ENCODE results near the gene TLCD5. TPM values are rescaled to one million over a fixed set of nuclear protein-coding genes. Genes with fewer than 3 reads are reported as not detected.

The TLCD5 gene
- total RNA-seq, 1 experiment from 2014 or later, result 7.3 TPM

DNA sequence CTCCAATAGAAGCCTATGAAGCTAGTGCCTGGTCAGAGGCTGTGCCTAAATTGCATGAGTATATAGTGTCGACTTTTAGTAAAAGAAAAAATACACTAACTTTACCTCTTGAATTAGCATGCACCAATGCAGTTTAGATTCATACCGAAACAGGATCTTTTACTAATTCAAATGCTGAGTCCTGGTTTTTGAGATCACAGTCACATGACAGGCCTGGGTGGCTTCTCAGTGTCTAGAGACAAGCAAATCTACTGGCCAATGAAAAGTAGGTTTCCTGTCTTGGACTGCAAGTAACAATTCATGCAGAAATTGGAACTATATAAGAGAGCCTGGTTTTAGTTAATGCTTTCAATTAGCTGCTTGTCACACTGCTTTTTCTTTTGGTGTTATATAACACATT is 18.3 kb downstream of the TLCD5 start:
- no peak for DNase-seq
- Histone ChIP-seq H3K4me3 (no peak overlapping the region), H3K36me3 (peaks cover 4% of the 10 kb centered on the region), H3K9me3 (peaks cover 3% of the 10 kb centered on the region; the same call in 1 of the 2 replicates), H3K27me3 (no peaks in the 10 kb centered on the region)

DNA sequence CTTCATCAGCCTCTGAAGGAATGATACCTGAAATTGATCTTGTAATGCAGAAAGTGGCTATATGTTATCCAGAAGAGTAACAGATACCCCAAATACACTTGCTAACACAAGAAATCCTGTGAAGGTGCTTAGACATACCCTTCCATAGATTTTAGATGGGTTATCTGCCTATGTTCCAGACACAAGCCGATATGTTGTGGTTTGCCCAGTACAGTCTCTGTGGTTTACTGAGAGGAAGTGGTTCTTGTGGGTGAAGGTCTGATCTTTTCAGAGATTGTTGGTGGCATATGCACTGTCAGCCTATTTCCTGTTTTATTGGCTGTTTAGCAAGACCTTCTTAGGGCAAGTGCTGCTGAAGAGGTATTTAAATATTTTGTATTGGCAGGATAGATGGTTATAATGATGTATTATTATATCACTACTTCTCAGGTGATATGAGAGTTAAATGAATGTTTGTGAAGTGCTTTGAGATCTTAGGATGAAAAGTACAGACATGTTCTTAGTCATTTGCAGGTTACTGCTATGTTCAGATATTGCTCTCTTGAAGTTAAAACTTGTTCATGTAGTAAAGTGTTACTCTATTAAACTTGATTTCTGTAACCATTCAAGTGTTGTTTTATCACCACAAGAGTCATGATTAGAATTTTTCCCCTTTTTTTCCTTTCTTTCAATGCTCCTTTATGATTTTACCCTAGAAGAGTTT is 19.4 kb downstream of the TLCD5 start:
- Histone ChIP-seq H3K27me3 (no peaks in the 10 kb centered on the region), H3K9me3 (peaks cover 3% of the 10 kb centered on the region; the same call in 1 of the 2 replicates), H3K36me3 (peaks cover 4% of the 10 kb centered on the region), H3K4me3 (no peak overlapping the region)
- DNase-seq, result no peak

DNA sequence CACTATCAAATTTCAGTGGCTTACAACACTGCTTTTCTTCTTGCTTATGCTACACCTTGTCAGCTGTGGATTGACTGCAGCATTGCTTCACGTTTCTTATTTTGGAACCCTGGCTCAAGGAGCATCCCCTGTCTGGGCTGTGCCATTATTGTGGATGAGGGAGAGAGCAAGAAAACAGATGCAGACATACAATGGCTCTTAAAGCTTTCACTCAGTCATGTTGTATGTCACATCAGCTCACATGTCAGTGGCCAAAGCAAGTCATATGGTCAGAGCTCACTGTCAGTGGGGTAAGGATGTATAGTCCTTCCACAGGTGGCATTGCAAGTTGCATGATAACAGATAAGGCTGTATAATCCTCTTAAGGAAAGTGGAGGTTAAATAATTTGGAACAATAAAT is 21.1 kb downstream of the TLCD5 start:
- no peak for DNase-seq
- Histone ChIP-seq H3K27me3 (no peaks in the 10 kb centered on the region), H3K4me3 (no peak overlapping the region), H3K9me3 (peaks cover 3% of the 10 kb centered on the region; the same call in 1 of the 2 replicates), H3K36me3 (peaks cover 8% of the 10 kb centered on the region)

DNA sequence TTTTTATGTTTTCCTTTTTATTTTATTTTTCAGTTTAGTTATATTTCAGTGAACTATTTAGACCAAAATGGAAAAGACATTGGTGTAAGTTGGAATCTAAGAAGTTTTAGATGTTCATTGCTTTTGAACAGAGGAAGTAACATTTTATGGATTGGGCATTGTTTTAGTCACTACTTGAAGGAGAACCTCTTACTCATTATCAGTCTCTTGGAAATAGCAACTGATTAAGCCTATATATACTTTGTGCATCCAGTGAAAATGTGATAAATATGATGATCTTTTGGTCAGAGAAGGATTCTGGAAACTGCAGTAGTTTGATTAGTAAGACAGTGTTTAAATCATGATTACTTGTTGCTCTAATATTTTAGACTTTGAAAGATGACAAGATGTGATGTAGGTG is 25.5 kb downstream of the TLCD5 start:
- Histone ChIP-seq H3K36me3 (peaks cover 10% of the 10 kb centered on the region), H3K27me3 (no peaks in the 10 kb centered on the region), H3K4me3 (no peak overlapping the region), H3K9me3 (no peaks in the 10 kb centered on the region)
- DNase-seq, result no peak

DNA sequence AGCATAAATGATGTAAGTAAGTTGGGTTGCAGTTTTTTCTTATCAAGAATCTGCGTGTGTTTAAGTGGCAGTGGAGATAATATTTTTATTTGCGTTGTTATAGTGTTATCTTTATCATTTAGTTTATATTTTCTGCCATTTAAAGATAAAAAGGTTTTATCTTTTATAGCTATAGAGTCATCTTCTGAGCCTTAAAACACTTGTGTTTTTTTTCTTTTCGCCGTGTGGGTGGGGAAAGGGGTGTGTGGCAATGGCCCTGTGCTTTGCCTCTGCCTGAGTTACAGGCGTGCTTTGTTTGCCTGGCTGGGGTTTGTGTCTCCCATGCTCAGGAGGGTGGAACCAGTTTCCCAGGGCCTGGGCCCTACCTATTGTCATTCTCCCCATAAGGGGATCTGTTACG is 27.3 kb downstream of the TLCD5 start:
- H3K9me3 ChIP-seq, result no peaks in the 10 kb centered on the region
- no peaks in the 10 kb centered on the region for H3K27me3 ChIP-seq
- H3K36me3 ChIP-seq, result peaks cover 10% of the 10 kb centered on the region
- no peak overlapping the region for H3K4me3 ChIP-seq
- no peak for DNase-seq

DNA sequence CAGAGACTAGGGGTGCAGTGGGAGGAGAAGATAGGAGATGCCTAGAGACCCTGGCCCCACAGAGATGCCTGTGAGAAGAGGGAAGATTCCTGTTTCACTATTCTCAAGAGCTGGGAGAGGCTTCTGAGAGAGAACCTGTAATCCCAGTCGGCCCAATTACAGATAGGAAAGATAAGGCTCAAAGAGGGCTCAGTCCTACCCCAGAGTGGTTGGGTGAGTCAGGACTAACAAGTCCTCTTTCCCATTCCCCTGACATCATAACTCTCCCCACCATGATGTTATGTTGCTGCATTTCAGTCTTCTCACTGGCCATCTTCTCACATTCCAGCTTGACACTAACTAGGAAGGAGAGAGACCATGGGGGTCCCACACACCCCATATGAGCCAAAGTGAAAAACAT is 29.0 kb downstream of the TLCD5 start:
- Histone ChIP-seq H3K9me3 (no peaks in the 10 kb centered on the region), H3K36me3 (peaks cover 10% of the 10 kb centered on the region), H3K4me3 (no peak overlapping the region), H3K27me3 (no peaks in the 10 kb centered on the region)
- no peak for DNase-seq

DNA sequence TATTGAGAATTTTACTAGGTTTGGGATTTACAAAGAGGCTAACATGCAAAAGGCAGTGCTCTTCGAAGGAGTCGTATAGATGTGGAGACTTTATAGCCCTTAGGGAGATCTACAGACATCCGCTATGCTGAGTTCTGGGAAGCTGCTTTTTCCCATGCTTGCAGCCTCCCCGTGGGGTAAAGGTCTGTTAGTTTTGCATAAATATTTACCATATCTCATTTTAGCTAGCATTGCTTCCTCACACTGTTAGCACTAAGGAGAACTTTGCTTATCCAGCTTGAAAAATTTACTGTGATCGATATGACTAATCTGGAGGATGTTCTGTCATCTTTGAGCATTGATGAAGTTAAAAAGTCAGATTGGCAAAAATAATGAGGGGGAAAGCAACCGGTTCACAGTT is 29.7 kb downstream of the TLCD5 start:
- peaks cover 11% of the 10 kb centered on the region for H3K36me3 ChIP-seq
- DNase-seq, result no peak
- no peaks in the 10 kb centered on the region for H3K9me3 ChIP-seq
- no peaks in the 10 kb centered on the region for H3K27me3 ChIP-seq
- H3K4me3 ChIP-seq, result no peak overlapping the region

DNA sequence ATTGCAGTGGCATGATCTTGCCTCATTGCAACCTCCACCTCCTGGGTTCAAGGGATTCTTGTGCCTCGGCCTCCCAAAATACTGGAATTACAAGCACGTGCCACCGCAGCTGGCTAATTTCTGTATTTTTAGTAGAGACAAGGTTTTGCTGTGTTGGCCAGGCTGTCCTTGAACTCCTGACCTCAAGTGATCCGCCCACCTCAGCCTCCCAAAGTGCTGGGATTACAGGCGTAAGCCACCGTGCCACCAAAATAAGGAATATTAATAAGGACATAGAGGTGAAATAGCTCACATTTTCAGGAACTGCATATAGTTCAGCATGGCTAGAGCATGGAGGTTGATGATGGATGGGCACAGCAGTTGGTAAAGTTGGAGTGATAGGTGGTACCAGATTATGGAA is 32.5 kb downstream of the TLCD5 start:
- Histone ChIP-seq H3K4me3 (no peak overlapping the region), H3K27me3 (no peaks in the 10 kb centered on the region), H3K9me3 (no peaks in the 10 kb centered on the region), H3K36me3 (peaks cover 11% of the 10 kb centered on the region)
- DNase-seq, result no peak

DNA sequence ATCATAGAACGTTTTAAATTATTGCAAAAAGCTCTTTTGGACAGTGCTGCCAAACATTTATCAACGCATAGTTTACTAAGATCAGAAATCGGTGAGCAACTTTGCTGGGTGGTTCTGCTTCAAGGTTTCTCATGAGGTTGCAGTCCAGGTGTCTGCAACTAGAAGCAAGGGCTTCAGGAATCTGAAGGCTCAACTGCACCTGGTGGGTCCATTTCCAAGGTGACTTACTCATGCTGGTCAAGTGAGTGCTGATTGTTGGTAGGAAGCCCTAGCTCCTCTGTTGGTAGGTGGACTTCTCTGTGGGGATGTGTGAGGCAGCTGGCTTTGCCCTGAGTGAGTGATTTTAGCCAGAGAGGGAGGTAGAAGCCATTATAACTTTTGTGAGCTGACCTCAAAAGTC is 33.6 kb downstream of the TLCD5 start:
- no peak for DNase-seq
- no peaks in the 10 kb centered on the region for H3K9me3 ChIP-seq
- no peaks in the 10 kb centered on the region for H3K27me3 ChIP-seq
- peaks cover 7% of the 10 kb centered on the region for H3K36me3 ChIP-seq
- no peak overlapping the region for H3K4me3 ChIP-seq

DNA sequence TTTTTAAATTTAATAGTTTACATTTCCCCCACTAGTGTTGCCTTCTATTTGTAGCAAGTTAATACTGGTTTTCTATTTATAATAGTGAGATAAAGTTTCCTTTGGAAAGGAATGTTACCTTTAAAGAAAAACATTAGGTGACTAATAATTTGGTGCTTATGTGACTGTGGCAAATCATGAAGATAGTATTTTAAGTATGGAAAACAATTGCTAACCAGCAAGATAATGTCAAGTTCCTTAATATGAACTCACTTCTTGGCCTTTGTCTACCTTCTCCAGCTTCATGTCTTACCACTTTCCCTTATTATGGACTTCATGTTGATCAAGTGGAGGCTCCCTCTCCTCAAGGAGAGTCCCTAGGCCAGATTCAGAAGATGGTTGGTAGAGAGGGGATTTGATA is 38.3 kb downstream of the TLCD5 start:
- H3K4me3 ChIP-seq, result no peak overlapping the region
- H3K9me3 ChIP-seq, result no peaks in the 10 kb centered on the region
- DNase-seq, result no peak
- peaks cover 5% of the 10 kb centered on the region; the same call in 1 of the 2 replicates for H3K36me3 ChIP-seq
- H3K27me3 ChIP-seq, result no peaks in the 10 kb centered on the region

DNA sequence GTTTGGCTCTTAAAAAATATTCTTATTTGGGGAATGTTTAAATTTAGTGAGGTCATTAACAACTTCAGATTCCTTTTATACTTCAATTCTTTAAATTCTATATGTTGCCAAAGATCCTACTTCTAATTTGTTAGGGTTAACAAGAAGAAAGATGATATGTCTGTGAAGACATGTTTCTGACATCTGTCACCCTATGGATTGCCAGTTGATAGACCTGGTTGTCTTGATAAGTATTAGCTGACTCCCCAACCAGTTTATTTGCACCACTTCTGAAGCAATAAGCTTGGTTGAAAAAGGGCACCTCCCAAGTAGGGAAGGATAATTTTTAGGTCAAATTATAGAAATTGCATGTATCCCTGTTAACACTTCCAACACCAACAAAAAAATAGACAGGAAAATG is 40.4 kb downstream of the TLCD5 start:
- H3K27me3 ChIP-seq, result no peaks in the 10 kb centered on the region
- no peaks in the 10 kb centered on the region for H3K9me3 ChIP-seq
- DNase-seq, result no peak
- H3K36me3 ChIP-seq, result peaks cover 3% of the 10 kb centered on the region; the same call in 1 of the 2 replicates
- H3K4me3 ChIP-seq, result no peak overlapping the region

DNA sequence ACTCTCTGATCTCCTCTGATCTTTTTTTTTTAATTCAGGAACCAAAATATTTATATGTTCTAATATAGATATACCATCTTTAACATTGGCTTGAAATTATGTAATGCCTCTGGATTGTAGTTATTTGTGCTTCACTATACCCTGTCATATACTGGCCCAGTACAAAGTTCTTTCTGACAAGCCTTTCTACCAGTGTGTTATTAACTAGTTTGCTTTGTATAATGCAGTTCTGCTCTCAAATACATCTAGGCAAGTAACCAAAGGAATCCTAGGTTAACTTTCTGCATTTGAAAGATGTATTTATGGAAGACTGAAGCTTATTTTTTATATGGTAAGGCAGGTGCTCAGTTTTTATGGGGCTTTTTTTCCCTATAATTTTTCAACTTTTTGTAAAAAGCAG is 47.2 kb downstream of the TLCD5 start:
- DNase-seq, result no peak
- Histone ChIP-seq H3K36me3 (peaks cover under 1% of the 10 kb centered on the region), H3K9me3 (no peaks in the 10 kb centered on the region; the same call in 1 of the 2 replicates), H3K27me3 (no peaks in the 10 kb centered on the region), H3K4me3 (no peak overlapping the region)

DNA sequence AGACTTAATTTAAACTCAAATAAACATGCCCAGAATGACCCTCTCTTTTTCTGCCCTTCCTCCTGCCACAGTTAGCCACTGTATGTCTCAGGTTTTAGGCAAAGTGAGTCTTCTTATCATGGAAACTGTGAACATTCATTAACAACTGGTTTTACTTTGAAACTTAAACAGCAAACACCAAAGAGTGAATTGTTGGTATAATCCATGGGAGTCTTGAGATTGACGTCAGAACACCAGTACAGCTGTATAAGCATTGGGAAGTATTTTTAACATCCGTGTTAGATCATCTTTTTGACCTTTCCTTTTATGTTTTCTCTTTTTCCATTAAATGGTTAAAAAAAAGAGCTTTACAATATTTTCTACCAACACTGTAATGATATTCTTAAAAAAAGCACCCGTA is 50.0 kb downstream of the TLCD5 start:
- peaks cover 12% of the 10 kb centered on the region for H3K9me3 ChIP-seq
- H3K36me3 ChIP-seq, result peaks cover 4% of the 10 kb centered on the region
- H3K4me3 ChIP-seq, result no peak overlapping the region
- H3K27me3 ChIP-seq, result no peaks in the 10 kb centered on the region
- no peak for DNase-seq

DNA sequence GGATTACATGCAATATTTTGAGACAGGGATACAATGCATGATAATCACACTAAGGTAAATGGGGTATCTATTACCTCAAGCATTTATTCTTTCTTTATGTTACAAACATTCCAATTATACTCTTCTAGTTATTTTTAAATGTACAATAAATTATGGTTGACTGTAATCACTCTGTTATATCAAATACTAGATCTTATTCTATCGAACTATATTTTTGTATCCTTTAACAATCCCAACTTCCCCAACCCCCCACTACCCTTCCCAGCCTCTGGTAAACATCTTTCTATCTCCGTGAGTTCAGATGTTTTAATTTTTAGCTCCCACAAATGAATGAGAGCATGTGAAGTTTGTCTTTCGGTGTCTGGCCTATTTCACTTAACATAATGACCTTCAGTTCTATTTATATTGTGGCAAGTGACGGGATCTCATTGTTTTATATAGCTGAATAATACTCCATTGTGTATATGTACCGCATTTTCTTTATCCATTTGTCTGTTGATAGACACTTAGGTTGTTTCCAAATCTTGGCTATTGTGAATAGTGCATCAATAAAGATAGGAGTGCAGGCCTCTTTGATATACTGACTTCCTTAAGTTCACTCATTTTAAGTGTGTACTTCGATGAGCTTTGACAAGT is 51.6 kb downstream of the TLCD5 start:
- Histone ChIP-seq H3K9me3 (peaks cover 12% of the 10 kb centered on the region), H3K36me3 (peaks cover 4% of the 10 kb centered on the region), H3K27me3 (no peaks in the 10 kb centered on the region), H3K4me3 (no peak overlapping the region)
- no peak for DNase-seq

DNA sequence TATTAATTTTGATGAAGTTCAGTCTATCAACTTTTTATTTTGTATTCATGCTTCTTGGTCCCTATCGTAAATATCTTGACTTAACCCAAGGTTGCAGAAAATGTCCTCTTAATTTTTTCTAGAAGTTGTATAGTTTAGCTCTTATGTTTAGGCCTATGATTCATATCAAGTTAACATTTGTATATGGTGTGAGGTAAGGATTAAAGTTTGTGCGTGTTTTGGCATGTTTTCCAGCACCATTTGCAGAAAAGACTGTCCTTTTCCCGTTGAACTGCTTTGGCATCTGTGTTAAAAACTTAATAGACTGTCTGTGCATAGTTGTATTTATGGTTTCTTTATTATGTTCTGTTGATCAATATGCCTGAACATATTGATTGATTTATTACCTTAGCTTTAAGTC is 53.4 kb downstream of the TLCD5 start:
- H3K4me3 ChIP-seq, result no peak overlapping the region
- H3K9me3 ChIP-seq, result peaks cover 12% of the 10 kb centered on the region
- peaks cover 4% of the 10 kb centered on the region for H3K36me3 ChIP-seq
- DNase-seq, result no peak
- no peaks in the 10 kb centered on the region for H3K27me3 ChIP-seq

DNA sequence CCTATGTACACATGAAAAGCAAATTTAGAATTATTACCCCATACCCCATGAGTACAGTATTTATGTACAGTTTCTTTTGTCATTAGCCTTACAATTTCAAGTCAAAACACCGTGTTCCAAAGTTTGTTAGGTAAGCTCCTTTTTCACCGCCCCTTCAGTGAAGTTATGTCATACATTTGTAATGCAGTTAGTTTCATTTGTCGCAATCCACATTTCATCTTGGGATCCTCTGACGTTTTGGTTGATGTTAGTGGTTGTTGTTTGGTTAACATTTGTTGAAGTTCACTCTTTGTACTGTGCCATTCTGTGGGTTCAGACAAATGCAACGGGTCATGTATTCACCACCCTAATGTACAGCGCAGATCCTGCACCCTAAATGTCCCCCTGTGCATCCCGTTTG is 56.3 kb downstream of the TLCD5 start:
- H3K9me3 ChIP-seq, result peaks cover 12% of the 10 kb centered on the region
- H3K27me3 ChIP-seq, result no peaks in the 10 kb centered on the region
- peaks cover 4% of the 10 kb centered on the region; the same call in 1 of the 2 replicates for H3K36me3 ChIP-seq
- no peak for DNase-seq
- H3K4me3 ChIP-seq, result no peak overlapping the region
